ENCODE data around the gene ASAP3. TPM values are rescaled to one million over a fixed set of nuclear protein-coding genes. Genes with fewer than 3 reads are reported as not detected.

The ASAP3 gene
- total and polyA plus RNA-seq, 2 of the 13 experiments (the other 11 are each of a cell fraction or from before 2014, with no cell fraction given) = 32.6 to 37.0 TPM

DNA sequence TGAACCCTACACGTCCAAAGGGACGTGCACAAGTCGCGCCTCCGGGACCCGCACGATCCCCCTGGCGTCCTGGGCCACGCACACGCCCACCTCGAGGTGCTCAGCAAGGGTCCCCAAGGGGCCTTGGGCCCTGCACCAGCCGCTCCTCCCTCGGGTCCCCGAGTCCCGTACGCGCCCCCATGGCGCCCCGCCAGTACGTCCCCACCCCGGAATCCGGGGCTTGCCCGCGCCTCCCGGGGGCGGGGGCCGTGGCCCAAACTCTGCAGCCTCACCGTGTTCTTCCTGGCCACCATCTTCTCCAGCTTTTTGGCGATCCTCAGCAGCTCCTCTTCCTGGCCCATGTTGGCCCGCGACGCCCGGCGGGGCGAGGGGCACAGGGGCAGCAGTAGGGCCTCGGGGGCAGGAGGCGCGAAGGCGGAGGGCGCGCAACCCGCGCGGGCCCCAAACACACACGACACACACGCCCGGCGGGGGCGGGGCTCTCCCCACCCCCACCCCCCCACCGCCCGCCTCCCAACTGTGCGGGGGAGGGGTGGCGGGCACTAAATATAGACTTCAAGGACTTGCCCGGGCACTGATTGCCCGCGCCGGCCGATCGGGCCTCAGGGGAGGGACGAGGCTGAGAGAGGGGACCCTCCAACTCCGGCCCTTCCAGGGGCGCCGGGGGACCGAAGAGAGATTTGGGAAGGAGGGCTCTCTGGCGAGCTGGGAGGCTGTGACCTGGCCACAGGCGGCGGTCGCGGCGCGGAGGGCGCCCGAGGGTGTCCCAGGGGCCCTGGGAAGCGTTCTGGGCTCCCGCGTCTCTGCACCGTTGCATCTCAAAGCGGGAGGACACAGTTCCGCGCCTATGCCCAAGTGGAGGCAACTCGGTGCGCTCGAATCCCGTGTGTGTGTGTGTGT is 59.4 kb downstream of the ASAP3 start, which contains the start of gene TCEA3 (continued):
- TF ChIP-seq, protein P1, sequence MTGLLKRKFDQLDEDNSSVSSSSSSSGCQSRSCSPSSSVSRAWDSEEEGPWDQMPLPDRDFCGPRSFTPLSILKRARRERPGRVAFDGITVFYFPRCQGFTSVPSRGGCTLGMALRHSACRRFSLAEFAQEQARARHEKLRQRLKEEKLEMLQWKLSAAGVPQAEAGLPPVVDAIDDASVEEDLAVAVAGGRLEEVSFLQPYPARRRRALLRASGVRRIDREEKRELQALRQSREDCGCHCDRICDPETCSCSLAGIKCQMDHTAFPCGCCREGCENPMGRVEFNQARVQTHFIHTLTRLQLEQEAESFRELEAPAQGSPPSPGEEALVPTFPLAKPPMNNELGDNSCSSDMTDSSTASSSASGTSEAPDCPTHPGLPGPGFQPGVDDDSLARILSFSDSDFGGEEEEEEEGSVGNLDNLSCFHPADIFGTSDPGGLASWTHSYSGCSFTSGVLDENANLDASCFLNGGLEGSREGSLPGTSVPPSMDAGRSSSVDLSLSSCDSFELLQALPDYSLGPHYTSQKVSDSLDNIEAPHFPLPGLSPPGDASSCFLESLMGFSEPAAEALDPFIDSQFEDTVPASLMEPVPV (CRISPR knock-in tag; IDR thresholded peaks at IDR 0.05) = peak; percentile 70; the same call in 1 of the 2 replicates
- TF ChIP-seq, protein P2, sequence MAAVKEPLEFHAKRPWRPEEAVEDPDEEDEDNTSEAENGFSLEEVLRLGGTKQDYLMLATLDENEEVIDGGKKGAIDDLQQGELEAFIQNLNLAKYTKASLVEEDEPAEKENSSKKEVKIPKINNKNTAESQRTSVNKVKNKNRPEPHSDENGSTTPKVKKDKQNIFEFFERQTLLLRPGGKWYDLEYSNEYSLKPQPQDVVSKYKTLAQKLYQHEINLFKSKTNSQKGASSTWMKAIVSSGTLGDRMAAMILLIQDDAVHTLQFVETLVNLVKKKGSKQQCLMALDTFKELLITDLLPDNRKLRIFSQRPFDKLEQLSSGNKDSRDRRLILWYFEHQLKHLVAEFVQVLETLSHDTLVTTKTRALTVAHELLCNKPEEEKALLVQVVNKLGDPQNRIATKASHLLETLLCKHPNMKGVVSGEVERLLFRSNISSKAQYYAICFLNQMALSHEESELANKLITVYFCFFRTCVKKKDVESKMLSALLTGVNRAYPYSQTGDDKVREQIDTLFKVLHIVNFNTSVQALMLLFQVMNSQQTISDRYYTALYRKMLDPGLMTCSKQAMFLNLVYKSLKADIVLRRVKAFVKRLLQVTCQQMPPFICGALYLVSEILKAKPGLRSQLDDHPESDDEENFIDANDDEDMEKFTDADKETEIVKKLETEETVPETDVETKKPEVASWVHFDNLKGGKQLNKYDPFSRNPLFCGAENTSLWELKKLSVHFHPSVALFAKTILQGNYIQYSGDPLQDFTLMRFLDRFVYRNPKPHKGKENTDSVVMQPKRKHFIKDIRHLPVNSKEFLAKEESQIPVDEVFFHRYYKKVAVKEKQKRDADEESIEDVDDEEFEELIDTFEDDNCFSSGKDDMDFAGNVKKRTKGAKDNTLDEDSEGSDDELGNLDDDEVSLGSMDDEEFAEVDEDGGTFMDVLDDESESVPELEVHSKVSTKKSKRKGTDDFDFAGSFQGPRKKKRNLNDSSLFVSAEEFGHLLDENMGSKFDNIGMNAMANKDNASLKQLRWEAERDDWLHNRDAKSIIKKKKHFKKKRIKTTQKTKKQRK (IDR thresholded peaks at IDR 0.05; ENCODE audit: low read length) = no peak
- no peak for TF ChIP-seq ZNF879 (CRISPR knock-in tag; IDR thresholded peaks at IDR 0.05)
- no peak for TF ChIP-seq ATRX (CRISPR knock-in tag; IDR thresholded peaks at IDR 0.05; ENCODE audit: borderline replicate concordance)
- no peak for TF ChIP-seq ZNF335 (CRISPR knock-in tag; IDR thresholded peaks at IDR 0.05)
- TF ChIP-seq FOSL1 (CRISPR knock-in tag; IDR thresholded peaks at IDR 0.05; ENCODE audit: borderline replicate concordance) = no peak
- TF ChIP-seq ZKSCAN1 (IDR thresholded peaks at IDR 0.05; ENCODE audit: low read length) = no peak
- TF ChIP-seq HOXA7 (CRISPR knock-in tag; IDR thresholded peaks at IDR 0.05) = no peak
- TF ChIP-seq, protein P3, sequence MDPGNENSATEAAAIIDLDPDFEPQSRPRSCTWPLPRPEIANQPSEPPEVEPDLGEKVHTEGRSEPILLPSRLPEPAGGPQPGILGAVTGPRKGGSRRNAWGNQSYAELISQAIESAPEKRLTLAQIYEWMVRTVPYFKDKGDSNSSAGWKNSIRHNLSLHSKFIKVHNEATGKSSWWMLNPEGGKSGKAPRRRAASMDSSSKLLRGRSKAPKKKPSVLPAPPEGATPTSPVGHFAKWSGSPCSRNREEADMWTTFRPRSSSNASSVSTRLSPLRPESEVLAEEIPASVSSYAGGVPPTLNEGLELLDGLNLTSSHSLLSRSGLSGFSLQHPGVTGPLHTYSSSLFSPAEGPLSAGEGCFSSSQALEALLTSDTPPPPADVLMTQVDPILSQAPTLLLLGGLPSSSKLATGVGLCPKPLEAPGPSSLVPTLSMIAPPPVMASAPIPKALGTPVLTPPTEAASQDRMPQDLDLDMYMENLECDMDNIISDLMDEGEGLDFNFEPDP (CRISPR knock-in tag; conservative IDR thresholded peaks at IDR 0.05) = 0 out of 2 replicates have a peak, but pooled peaks have one; percentile 84
- no peak for TF ChIP-seq ZNF121 (CRISPR knock-in tag; IDR thresholded peaks at IDR 0.05)
- TF ChIP-seq KDM1A (CRISPR knock-in tag; IDR thresholded peaks at IDR 0.05) = no peak
- 0 out of 2 replicates have a peak, but pooled peaks have one; percentile 26 for TF ChIP-seq HOXD1 (CRISPR knock-in tag; IDR thresholded peaks at IDR 0.05)
- TF ChIP-seq RXRA (CRISPR knock-in tag; IDR thresholded peaks at IDR 0.05) = no peak; the same call in 1 of the 2 replicates
- TF ChIP-seq NCOA2 (CRISPR knock-in tag; IDR thresholded peaks at IDR 0.05) = no peak
- TF ChIP-seq ZNF672 (CRISPR knock-in tag; IDR thresholded peaks at IDR 0.05) = no peak
- TF ChIP-seq ZNF616 (CRISPR knock-in tag; IDR thresholded peaks at IDR 0.05; ENCODE audit: low read depth) = no peak
- TF ChIP-seq JARID2 (CRISPR knock-in tag; IDR thresholded peaks at IDR 0.05; ENCODE audit: insufficient replicate concordance) = no peak
- TF ChIP-seq ZNF891 (CRISPR knock-in tag; IDR thresholded peaks at IDR 0.05) = no peak
- TF ChIP-seq BRD4 (CRISPR knock-in tag; IDR thresholded peaks at IDR 0.05) = peak; percentile 56
- no peak for TF ChIP-seq HNRNPH1 (optimal IDR thresholded peaks at IDR 0.05; ENCODE audit: low read depth, low read length)
- TF ChIP-seq U2AF2 (IDR thresholded peaks at IDR 0.05; ENCODE audit: low read depth, low read length) = no peak
- no peak for TF ChIP-seq ATF7 (IDR thresholded peaks at IDR 0.05)
- TF ChIP-seq ATF7 (CRISPR knock-in tag; IDR thresholded peaks at IDR 0.05) = no peak
- TF ChIP-seq ZBTB1 (CRISPR knock-in tag; IDR thresholded peaks at IDR 0.05; ENCODE audit: borderline replicate concordance) = no peak

Data from HepG2 (cell line).